Stomach (tissue), 4 donors: Measurements from ENCODE around the gene PFKM.

Experiments
- CTCF ChIP-seq, 7 experiments: fragments of 450-650 bp in 4 of 7; fragments of 200-600 bp in 3 of 7; sonication (generic) in 3 of 7; IDR thresholded peaks; one replicate each; pipeline ENCODE4 v1.5.1; 2016 to 2019; ENCODE audit warnings: antibody characterized with exemption in 7 of 7, control low read depth in 2 of 7, mild to moderate bottlenecking in 1 of 7
- POLR2A ChIP-seq, 4 donors: fragments of 450-650 bp; IDR thresholded peaks; one replicate each; pipeline ENCODE4 v1.6.1; 2016; ENCODE audit warnings: antibody characterized with exemption in 4 of 4, control low read depth in 2 of 4, mild to moderate bottlenecking in 1 of 4, moderate library complexity in 1 of 4

GRCh38 chr12:48135027-48135426 is 15.9 kb downstream of the PFKM start:
- TF ChIP-seq CTCF (IDR thresholded peaks at IDR 0.05) (no peak), POLR2A (IDR thresholded peaks at IDR 0.05) (no peak)
